ENCODE data around the gene FAM32A. TPM values are rescaled to one million over a fixed set of nuclear protein-coding genes. Genes with fewer than 3 reads are reported as not detected.

FAM32A gene
- total RNA-seq, 1 donor from 2014 or later, result 82.9 TPM

GRCh38 chr19:16142032-16142580 is 43.1 kb upstream of the FAM32A start:
- Histone ChIP-seq H3K36me3 (ENCODE audit: control insufficient read depth, insufficient read depth, low read length) (no peaks in the 10 kb centered on the region), H3K4me3 (ENCODE audit: low read depth, low read length) (no peak overlapping the region), H3K27me3 (ENCODE audit: control insufficient read depth, insufficient read depth, low read length) (no peaks in the 10 kb centered on the region)
- no peak for TF ChIP-seq CTCF (IDR thresholded peaks at IDR 0.05; ENCODE audit: insufficient read depth, low read length, severe bottlenecking)
- no peak for DNase-seq (ENCODE audit: low read depth)
- no peak for FAIRE-seq

- DNase-seq (ENCODE audit: low read depth) (peak; percentile 52), FAIRE-seq (no peak)
- TF ChIP-seq CTCF (IDR thresholded peaks at IDR 0.05; ENCODE audit: insufficient read depth, low read length, severe bottlenecking), result no peak
- H3K36me3 ChIP-seq (ENCODE audit: control insufficient read depth, insufficient read depth, low read length), result no peaks in the 10 kb centered on the region
- H3K4me3 ChIP-seq (ENCODE audit: low read depth, low read length), result no peak within 1 kb of the TSS
- H3K27me3 ChIP-seq (ENCODE audit: control insufficient read depth, insufficient read depth, low read length), result no peaks in the 10 kb centered on the region
Measured at GRCh38 chr19:16143399-16144215, 41.6 kb upstream of the FAM32A start, which contains the start of gene HSH2D. Gene HSH2D, plus strand, starts transcription at chr19:16143685. Its CDS starts 5,066 bp downstream, at chr19:16148751.

GRCh38 chr19:16144216-16144581 is 41.0 kb upstream of the FAM32A start:
- Histone ChIP-seq H3K27me3 (ENCODE audit: control insufficient read depth, insufficient read depth, low read length) (no peaks in the 10 kb centered on the region), H3K36me3 (ENCODE audit: control insufficient read depth, insufficient read depth, low read length) (no peaks in the 10 kb centered on the region), H3K4me3 (ENCODE audit: low read depth, low read length) (no peak overlapping the region)
- no peak for FAIRE-seq
- no peak for DNase-seq (ENCODE audit: low read depth)
- TF ChIP-seq CTCF (IDR thresholded peaks at IDR 0.05; ENCODE audit: insufficient read depth, low read length, severe bottlenecking), result no peak

- H3K27me3 ChIP-seq (ENCODE audit: control insufficient read depth, insufficient read depth, low read length), result no peaks in the 10 kb centered on the region
- H3K36me3 ChIP-seq (ENCODE audit: control insufficient read depth, insufficient read depth, low read length), result no peaks in the 10 kb centered on the region
- no peak for FAIRE-seq
- no peak for DNase-seq (ENCODE audit: low read depth)
- TF ChIP-seq CTCF (IDR thresholded peaks at IDR 0.05; ENCODE audit: insufficient read depth, low read length, severe bottlenecking), result no peak
- H3K4me3 ChIP-seq (ENCODE audit: low read depth, low read length), result no peak overlapping the region
Measured at GRCh38 chr19:16146112-16146511, 39.1 kb upstream of the FAM32A start.

GRCh38 chr19:16148443-16149229 is 36.6 kb upstream of the FAM32A start:
- no peaks in the 10 kb centered on the region for H3K27me3 ChIP-seq (ENCODE audit: control insufficient read depth, insufficient read depth, low read length)
- DNase-seq (ENCODE audit: low read depth), result no peak
- no peaks in the 10 kb centered on the region for H3K36me3 ChIP-seq (ENCODE audit: control insufficient read depth, insufficient read depth, low read length)
- FAIRE-seq, result no peak
- TF ChIP-seq CTCF (IDR thresholded peaks at IDR 0.05; ENCODE audit: insufficient read depth, low read length, severe bottlenecking), result no peak
- H3K4me3 ChIP-seq (ENCODE audit: low read depth, low read length), result no peak overlapping the region
